H1 (cell line): ENCODE data around the gene SYCE3.

Source experiments
- ATF2 ChIP-seq: IDR thresholded peaks from 2 replicates; pipeline ENCODE4 v1.6.1; 2012; ENCODE audit warnings: low read length, inconsistent platforms
- BACH1 ChIP-seq: IDR thresholded peaks from 2 replicates; pipeline ENCODE4 v1.6.1; 2012; ENCODE audit warnings: low read length, improper control_type of control experiment
- CEBPB ChIP-seq: IDR thresholded peaks from 2 replicates; pipeline ENCODE4 v1.6.1; 2012; ENCODE audit warnings: low read depth, low read length
- CREB1 ChIP-seq: IDR thresholded peaks from 2 replicates; pipeline ENCODE4 v1.6.1; 2012; ENCODE audit warnings: inconsistent platforms
- GABPA ChIP-seq: IDR thresholded peaks from 2 replicates; pipeline ENCODE4 v1.6.1; 2011; ENCODE audit warnings: mild to moderate bottlenecking, low read length, moderate library complexity, borderline replicate concordance; ENCODE audit not compliant: insufficient read depth
- KDM1A ChIP-seq: fragments of 200-600, 300-600 bp; sonication (generic); IDR thresholded peaks from 2 replicates; pipeline ENCODE4 v1.7.1; 2016; ENCODE audit warnings: mild to moderate bottlenecking, low read length, borderline replicate concordance
- KDM4A ChIP-seq: IDR thresholded peaks from one replicate; pipeline ENCODE4 v1.7.1; 2012; ENCODE audit warnings: low read depth, mild to moderate bottlenecking, moderate library complexity, low read length, inconsistent platforms; ENCODE audit not compliant: severe bottlenecking
- MAFK ChIP-seq: IDR thresholded peaks from 2 replicates; pipeline ENCODE4 v1.6.1; 2012; ENCODE audit warnings: low read depth, mild to moderate bottlenecking, improper control_type of control experiment, low read length
- POLR2A ChIP-seq, 2 experiments: IDR thresholded peaks; 1 replicate in 1 of 2; 2 replicates in 1 of 2; pipeline ENCODE4 v1.6.1; 2011; ENCODE audit warnings: low read depth in 2 of 2, low read length in 2 of 2, mild to moderate bottlenecking in 2 of 2; ENCODE audit errors: control extremely low read depth in 1 of 2
- POLR2AphosphoS5 ChIP-seq: IDR thresholded peaks from 2 replicates; pipeline ENCODE4 v1.6.1; 2011; ENCODE audit warnings: low read depth, low read length
- SIN3A ChIP-seq, 2 experiments: IDR thresholded peaks in 1 of 2; conservative IDR thresholded peaks in 1 of 2; 2 replicates each; pipeline ENCODE4 v1.6.1; 2011 to 2012; ENCODE audit warnings: low read length in 2 of 2, improper control_type of control experiment in 1 of 2, low read depth in 1 of 2, mild to moderate bottlenecking in 1 of 2
- TAF1 ChIP-seq: IDR thresholded peaks from 2 replicates; pipeline ENCODE4 v1.6.1; 2011; ENCODE audit warnings: mild to moderate bottlenecking, low read depth, low read length
- TF ChIP-seq, protein P1 (sequence below): IDR thresholded peaks from 2 replicates; pipeline ENCODE4 v1.6.1; 2011; ENCODE audit warnings: low read depth, mild to moderate bottlenecking, low read length; ENCODE audit not compliant: insufficient read depth

GRCh38 chr22:50586416-50586815 lies 23.7 kb upstream of the SYCE3 start:
- TF ChIP-seq SIN3A (conservative IDR thresholded peaks at IDR 0.05 in 1 of 2, IDR thresholded peaks at IDR 0.05 in 1 of 2; ENCODE audit: low read depth in 1 of 2, low read length in 2 of 2), result no peak
- no peak for TF ChIP-seq KDM4A
- no peak for TF ChIP-seq CEBPB
- TF ChIP-seq CREB1, result no peak
- no peak for TF ChIP-seq POLR2A (IDR thresholded peaks at IDR 0.05; ENCODE audit: control extremely low read depth in 1 of 2, low read depth in 2 of 2, low read length in 2 of 2)
- no peak for TF ChIP-seq MAFK
- no peak for TF ChIP-seq GABPA
- no peak for TF ChIP-seq TAF1
- no peak for TF ChIP-seq KDM1A
- no peak for TF ChIP-seq POLR2AphosphoS5
- TF ChIP-seq, protein P1, sequence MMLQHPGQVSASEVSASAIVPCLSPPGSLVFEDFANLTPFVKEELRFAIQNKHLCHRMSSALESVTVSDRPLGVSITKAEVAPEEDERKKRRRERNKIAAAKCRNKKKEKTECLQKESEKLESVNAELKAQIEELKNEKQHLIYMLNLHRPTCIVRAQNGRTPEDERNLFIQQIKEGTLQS, result no peak
- no peak for TF ChIP-seq BACH1
- no peak for TF ChIP-seq ATF2
